HPDE6-E6E7 (cell line): ENCODE data around the gene SLC7A14.

Source experiments
- DNase-seq: peaks from one replicate; pipeline ENCODE4 v3.0.0; 2011; ENCODE audit warnings: missing footprints; ENCODE audit errors: extremely low spot score

Gene SLC7A14

DNA sequence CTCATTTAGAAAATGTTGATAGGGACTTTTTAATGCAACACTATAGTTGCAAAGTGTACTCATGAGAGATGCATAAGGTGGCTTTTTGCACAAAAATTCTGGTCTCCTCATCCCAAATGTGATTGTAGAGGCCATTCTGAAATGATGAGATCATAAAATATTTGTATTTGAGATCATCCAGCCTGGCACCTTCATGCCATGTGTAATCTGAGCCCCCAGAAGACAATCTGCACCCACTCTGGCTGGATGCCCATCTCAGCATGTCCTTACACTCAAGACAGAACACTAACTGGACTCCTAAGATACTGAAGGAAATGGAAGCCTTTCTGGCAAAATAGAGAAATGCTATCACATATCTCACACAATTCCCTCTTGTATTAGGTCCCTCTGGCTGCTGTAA, 49.2 kb downstream of the SLC7A14 start:
- DNase-seq, result no peak

DNA sequence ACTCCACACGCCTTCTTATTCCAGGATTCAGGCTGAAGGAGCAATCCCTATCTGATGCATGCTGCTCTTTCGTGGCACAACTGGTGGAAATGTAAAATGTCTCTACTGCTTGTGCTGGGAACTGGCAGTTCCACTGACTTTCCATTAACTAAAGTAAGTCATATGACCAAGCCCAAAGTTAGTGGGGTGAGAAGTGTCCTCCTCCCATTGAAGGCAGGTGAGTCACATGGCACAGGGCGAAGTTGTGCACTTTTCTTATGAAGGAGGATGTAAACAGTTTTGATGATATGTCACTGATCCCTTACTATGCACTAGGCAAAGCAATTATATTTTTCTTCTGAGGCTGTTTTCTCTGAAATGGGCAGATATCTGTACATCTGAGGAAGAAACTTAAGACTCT, 51.6 kb downstream of the SLC7A14 start:
- no peak for DNase-seq

- no peak for DNase-seq
Observed at GRCh38 chr3:170532573-170532972, 53.3 kb downstream of the SLC7A14 start.

DNA sequence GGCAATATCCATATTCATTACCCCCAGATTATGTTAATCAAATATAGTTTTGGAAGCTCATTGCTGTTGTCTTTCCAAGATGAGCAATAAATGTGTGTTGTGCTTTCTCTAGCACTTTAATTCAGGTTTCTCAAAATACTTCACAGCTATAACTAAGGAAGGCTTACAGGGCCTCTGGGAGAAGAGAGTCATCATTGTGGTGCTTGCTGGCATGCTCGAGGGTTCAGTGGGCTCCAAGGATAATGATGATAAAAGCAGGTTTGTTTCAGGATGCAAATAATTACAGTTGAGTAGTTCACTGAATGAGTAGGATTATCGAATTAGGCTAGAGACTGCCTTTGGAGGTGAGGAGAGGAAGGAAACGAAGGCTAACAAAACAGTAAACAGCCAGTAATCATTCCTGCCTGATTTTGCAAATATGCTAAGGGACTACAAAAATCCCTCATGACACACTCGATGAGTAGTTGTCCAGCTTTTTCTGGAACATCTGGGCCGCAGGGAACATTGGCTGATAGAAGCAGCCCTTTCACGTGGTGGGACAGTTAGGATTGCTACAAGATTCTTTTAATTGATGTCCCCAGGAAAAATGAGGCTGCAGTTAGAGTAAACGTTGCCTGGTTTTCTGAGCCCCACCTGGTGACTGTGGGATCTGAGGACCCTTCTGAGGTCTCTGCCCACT, 54.1 kb downstream of the SLC7A14 start:
- DNase-seq, result no peak

DNA sequence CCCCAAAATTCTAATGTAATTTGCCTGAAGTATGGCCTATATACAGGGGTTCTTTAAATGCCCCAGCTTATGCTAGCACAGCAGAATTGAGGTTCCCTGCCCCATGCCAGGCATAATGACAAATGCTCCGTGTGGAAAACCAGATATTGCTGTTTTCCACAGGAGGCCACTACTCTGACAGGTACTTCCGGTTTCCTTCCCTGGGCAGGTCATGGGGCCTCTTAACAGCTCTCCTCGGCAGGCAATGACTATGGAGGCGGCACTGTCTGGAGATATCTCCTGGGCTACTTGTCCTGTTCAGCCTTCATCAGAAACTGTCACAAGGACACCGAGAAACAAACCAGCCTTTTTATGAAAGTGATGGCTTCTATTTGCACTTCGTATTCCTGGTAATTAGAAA, 54.8 kb downstream of the SLC7A14 start:
- no peak for DNase-seq

- DNase-seq, result no peak
Observed at GRCh38 chr3:170529912-170530311, 56.0 kb downstream of the SLC7A14 start.

- no peak for DNase-seq
Observed at GRCh38 chr3:170529346-170529745, 56.5 kb downstream of the SLC7A14 start.

GRCh38 chr3:170528726-170529125, 57.1 kb downstream of the SLC7A14 start:
- DNase-seq, result no peak

DNA sequence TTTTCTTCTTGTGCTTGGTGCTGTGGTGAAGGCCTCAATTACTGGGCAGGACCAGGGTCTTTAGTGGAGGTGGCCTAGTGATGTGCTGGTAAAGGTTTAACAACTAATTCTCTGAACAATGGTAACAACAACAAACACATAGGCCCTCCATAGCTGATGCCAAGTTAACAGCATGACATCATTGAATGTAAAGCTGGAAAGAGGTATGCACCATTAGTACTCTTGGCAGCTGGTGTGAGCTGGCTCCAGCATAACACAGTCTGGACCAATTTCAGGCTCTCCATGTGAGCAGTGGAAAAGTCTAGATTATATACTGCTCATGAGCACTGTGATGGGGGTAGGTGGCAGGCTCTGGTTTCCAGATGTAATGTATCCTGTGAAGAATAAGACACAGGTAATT, 61.8 kb downstream of the SLC7A14 start:
- DNase-seq, result no peak

DNA sequence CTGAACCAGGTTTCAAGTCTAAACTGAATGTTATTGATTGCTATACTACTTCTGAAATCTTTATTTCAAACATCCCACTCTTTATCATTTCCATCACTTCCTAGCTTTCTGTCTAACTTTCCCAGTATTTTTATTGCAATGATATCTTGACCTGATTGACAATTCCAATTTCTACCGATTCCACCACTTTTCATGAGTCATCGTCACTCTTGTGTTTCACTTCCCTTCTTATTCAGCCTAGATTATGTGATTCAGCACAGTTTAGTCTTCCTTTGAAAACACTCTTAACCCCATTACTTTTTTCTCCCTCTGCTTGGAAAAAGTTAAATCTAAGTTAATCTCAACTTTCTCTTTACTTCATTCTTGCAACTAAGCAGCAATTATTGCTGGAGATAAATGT, 62.6 kb downstream of the SLC7A14 start:
- peak; percentile 32 for DNase-seq

GRCh38 chr3:170522201-170522600, 63.7 kb downstream of the SLC7A14 start:
- DNase-seq, result no peak

DNA sequence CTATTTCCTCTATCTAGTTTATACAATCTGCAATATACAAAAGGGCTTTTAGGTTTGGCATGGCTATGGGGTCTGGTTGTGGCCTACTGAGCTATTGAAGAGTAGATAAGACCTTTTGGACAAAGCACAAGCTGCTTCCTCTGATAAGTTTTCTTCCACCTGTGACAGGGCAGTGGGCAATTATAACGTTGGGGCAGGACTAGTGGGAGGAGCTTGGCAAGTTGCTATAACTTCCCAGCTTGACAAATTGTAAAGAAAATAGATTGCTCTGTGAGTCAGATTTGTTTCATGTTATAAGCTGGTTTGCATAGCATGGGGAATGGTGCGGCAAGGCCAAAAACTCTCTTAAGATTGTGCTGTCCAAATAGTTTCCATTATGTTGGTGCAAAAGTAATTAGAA, 64.9 kb downstream of the SLC7A14 start:
- DNase-seq, result no peak

GRCh38 chr3:170517242-170517945, 68.5 kb downstream of the SLC7A14 start:
- DNase-seq, result no peak

GRCh38 chr3:170513642-170514041, 72.2 kb downstream of the SLC7A14 start:
- no peak for DNase-seq

GRCh38 chr3:170511371-170511770, 74.5 kb downstream of the SLC7A14 start:
- no peak for DNase-seq

DNA sequence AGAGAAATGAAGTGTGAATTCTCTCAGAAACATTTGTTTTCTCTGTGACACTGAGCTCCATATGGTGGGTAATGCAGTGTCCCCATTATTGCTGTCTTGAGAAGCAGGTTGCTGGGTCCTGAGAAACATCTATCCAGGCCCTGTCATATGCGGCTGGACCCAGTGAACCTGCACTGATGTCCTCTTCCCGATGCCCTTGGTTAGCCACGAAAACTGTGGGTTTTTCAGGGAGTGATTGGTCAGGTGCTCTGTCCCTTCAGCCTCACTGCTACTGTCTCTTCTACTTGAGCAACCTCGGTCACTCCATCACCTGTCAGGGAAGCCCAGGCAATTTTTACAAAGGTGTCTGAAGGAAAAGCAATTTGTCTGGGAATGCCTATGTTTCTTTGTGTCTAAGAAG, 77.0 kb downstream of the SLC7A14 start:
- no peak for DNase-seq

GRCh38 chr3:170508291-170508690, 77.6 kb downstream of the SLC7A14 start:
- DNase-seq, result no peak

GRCh38 chr3:170507063-170507462, 78.8 kb downstream of the SLC7A14 start:
- no peak for DNase-seq

DNA sequence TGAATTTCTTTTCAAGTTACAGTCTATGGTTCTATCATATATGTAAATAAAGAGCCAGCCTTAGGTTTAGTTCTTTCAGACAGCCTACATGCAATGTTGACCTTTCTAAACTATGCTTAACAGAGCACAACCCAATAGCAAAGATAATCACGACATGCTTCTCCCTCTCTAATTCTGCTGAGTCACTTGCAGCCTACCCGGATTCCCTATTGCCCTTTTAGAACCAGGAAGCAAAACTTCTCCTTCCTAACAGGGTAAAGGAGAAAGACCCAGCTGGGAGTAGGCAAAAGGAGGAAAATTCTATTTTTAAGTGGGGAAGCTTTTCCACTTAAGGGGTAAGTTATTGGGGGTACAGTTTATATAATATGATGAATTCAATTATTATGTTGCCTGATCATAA, 79.3 kb downstream of the SLC7A14 start:
- DNase-seq, result no peak

GRCh38 chr3:170502297-170502696, 83.6 kb downstream of the SLC7A14 start:
- DNase-seq, result no peak

DNA sequence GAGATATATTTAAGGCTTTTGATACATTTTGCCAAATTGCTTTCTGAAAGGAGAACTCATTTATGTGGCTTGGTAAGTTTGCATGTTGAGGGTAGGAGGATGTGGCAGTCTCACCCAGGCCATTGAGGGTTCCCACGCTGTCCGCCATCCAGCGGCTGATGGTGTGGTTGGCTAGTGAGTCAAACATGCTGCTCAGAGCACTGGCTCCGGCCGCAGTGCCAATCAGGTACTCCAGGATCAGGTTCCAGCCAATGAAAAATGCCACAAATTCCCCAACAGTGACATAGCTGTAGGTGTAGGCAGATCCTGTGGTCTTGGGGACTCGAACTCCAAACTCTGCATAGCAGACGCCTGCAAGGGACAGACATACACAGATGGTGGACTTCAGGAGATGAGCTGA, 84.9 kb downstream of the SLC7A14 start:
- no peak for DNase-seq

DNA sequence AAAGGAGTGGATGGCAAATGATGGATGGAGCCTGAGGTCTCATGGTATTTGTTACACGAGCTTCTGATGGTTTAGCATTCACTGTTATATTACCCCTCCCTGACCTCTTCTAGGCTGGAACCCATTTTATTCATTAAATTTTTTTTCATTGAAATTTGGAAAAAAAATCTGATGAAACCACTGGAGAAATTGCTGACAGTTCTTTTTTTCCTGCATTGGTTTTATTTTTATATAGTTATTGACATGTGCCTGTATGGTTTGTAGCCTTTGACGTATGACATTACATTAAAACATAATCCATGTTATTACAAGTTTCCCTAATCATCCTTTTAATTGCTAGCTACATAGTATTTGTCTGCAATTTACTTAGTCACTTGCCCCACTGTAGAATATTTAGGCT, 85.4 kb downstream of the SLC7A14 start:
- no peak for DNase-seq

- peak; percentile 66 for DNase-seq
Observed at GRCh38 chr3:170499562-170500156, 86.2 kb downstream of the SLC7A14 start.
